ENCODE measurements around the gene PPM1B.
"Not testable (repeated sequence)": the region's sequence is repeated elsewhere in the genome, so short reads cannot be mapped to it uniquely, and the experiment has no call there.

The PPM1B gene

GRCh38 chr2:44168681-44169154, at the start of gene PPM1B:
Gene PPM1B (plus strand): TSS chr2:44168875. CDS start chr2:44201200, 32,325 bp downstream.
- DNase-seq, result peak; percentile 100

GRCh38 chr2:44119878-44120277, 48.8 kb upstream of the PPM1B start:
- DNase-seq, result no peak

- peak; percentile 24 for DNase-seq
Observed at GRCh38 chr2:44120428-44120827, 48.2 kb upstream of the PPM1B start.

- DNase-seq, result no peak
Observed at GRCh38 chr2:44121899-44122298, 46.8 kb upstream of the PPM1B start.

DNA sequence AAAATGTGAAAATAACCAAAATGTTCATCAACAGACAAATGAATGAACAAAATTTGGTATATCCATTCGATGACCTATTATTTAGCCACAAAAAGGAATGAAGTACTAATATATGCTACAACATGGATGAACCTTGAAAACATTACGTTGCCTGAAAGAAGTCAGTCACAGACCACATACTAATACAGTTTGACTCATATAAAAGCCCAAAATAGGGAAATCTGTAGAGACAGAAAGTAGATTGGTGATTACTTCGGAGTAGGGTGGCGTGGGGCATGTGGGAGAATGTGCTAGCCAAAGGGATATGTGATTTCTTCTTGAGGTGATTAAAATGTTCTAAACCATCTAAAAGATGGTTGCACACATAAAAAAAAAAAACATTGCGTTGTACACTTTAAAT, 44.2 kb upstream of the PPM1B start:
- no peak for DNase-seq

GRCh38 chr2:44126106-44126797, 42.4 kb upstream of the PPM1B start:
- DNase-seq, result no peak

- DNase-seq, result no peak
Observed at GRCh38 chr2:44130441-44130840, 38.2 kb upstream of the PPM1B start.

GRCh38 chr2:44131177-44131576, 37.5 kb upstream of the PPM1B start:
- no peak for DNase-seq

GRCh38 chr2:44133602-44134001, 35.1 kb upstream of the PPM1B start:
- DNase-seq, result not testable (repeated sequence)

DNA sequence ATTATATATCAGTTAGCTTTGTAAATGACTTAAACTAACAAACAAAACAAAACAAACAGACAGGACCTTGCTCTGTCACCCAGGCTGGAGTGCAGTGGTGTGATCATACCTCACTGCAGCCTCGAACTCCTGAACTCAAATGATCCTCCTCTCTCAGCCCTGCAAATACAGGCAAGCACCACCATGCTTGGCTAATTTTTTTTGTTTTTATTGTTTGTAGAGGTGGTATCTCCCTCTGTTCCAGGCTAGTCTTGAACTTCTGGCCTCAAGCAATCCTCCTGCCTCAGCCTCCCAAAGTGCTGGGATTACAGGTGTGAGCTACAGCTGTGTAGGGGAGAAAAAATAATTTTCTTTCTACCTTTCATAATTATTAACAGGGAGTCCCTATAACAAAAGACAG, 33.8 kb upstream of the PPM1B start:
- DNase-seq, result no peak

DNA sequence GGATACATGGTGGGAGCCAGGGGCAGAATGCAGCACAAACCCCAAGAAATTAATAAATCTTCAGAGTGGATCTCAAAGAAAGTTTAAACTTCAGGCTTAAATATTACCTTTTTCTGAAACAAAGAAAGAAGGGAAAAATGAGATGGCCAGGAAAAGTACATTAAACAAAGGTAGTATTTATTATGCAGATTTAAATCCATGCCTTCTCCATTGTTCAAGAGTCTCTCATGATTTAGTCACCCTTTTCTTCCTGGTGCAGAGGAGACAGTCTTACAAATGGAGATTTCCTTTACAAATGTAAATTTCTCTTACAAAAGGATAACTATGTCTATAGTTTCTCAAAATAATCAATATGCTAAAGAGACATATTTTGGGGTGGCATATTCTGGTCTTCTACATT, 33.4 kb upstream of the PPM1B start:
- DNase-seq, result no peak

- DNase-seq, result no peak
Observed at GRCh38 chr2:44135771-44136170, 32.9 kb upstream of the PPM1B start.

DNA sequence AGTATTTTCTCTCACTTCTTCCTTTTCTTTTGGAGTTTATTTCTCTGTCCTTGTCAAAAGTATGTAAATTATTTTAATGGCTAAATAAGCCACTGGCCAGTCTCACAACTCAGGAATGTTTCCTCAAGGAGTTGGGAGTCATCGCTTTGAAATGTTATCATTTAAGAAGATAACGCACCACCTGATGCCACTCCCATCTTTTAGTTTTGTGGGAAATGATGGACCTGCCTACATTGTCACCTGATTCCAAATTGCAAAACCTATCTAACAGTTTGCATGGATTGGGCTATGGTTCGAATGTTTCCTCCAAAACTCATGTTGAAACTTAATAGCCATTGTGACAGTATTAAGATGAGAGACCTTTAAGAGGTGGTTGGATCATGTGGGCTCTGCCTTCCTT, 32.4 kb upstream of the PPM1B start:
- DNase-seq, result no peak

GRCh38 chr2:44137048-44137447, 31.6 kb upstream of the PPM1B start:
- no peak for DNase-seq

- DNase-seq, result no peak
Observed at GRCh38 chr2:44137872-44138551, 30.7 kb upstream of the PPM1B start.

- DNase-seq, result no peak
Observed at GRCh38 chr2:44139741-44140140, 28.9 kb upstream of the PPM1B start.

DNA sequence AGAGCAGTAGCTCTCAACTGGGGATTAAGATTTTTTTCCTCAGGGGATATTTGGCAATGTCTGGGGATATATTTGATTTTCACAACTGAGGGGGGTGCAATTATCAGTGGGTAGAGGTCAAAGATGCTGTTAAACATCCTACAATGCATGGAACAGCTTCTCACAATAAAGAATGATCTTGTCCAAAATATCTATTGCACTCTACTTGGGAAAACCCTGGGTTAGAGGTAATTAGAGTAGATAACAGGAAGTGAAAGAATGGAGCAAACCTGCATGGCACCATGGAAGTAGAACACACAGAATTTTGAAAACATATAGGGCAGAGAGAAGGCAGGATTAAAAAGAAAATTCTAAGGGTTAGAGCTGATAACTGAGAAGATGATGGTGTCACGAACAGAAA, 26.4 kb upstream of the PPM1B start:
- DNase-seq, result no peak

DNA sequence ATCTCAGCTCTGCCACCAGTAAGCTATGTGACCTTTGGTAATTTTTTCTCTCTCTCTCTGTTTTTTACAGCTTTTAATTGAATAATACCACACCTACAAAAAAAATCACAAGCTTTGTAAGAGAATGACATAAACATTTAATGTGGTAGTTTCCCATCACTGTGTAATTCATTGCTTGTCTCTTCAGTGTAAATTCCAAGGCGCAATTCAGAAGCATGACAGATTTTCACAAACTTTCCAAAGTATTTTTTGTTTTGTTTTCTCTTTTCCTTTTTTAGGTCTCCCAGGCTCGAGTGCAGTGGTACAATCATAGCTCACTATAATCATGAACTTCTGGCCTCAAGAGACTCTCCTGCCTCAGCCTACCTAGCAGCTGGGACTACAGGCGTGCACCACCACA, 25.0 kb upstream of the PPM1B start:
- no peak for DNase-seq

DNA sequence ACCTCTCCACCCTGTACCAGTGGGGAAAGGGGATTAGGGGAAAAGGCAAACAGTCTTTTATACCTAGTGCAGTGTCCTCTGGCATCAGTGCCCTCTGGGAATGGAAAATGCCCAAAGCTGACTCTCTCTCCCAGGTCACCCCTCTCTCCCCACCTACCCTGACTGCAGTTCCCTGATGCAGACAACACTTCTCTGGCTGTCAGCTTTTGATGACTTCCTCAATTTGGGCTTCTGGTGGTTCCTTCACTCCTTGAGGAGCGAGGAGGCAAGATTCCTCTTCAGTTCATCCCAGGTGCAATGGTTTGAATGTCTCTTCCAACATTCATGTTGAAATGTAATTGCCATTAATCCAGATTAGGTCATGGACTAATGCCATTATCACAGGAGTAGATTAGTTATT, 19.7 kb upstream of the PPM1B start:
- no peak for DNase-seq

GRCh38 chr2:44150473-44150872, 18.2 kb upstream of the PPM1B start:
- DNase-seq, result no peak

DNA sequence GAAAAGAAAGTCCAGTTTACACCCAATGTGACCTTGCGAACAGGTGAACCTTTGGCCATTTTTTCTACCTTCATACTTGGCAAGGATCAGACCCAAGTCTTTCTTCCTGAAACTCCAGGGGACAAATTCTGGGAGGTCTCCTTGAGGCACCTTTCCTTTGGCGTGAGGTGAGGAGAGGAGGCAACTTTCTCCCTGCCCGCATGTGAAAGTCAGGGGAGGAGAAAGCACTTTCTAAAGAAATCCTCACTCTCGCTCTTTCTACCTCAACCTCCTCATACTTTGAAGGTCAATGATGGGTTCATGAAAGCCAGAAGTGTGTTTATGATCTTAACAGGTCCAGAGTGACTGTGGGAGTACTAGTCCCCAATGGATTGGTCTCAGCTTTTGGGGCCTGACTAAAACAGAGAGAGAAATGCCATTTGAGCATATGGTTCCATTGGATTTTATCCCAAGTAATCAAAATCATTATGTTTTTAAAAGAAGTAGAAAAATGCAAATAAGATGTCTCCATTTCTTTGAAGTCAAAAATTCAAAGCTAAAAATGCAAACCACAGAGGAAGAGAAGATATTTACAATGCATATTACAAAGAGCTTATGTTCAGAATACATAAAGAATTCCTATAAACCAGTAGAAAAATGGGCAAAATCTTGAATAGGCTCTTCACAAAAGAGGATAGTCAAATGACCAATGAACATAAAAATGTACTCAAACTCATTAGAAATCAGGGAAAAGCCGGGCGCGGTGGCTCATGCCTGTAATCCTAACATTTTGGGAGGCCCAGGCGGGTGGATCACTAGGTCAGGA, 15.6 kb upstream of the PPM1B start:
- DNase-seq, result no peak

GRCh38 chr2:44155666-44156446, 12.8 kb upstream of the PPM1B start:
- DNase-seq, result no peak

GRCh38 chr2:44163777-44164176, 4.9 kb upstream of the PPM1B start:
- DNase-seq, result no peak

All from CD4-positive, alpha-beta T cell treated with Interleukin-6 for 4 hours (primary cell).